ENCODE measurements around the gene RBM42. TPM values are rescaled to one million over a fixed set of nuclear protein-coding genes. Genes with fewer than 3 reads are reported as not detected.
"Not testable (repeated sequence)": the region's sequence is repeated elsewhere in the genome, so short reads cannot be mapped to it uniquely, and the experiment has no call there.

Gene RBM42
- total and polyA plus RNA-seq, 2 donors (not counting 1 experiment from before 2014, with no cell fraction given) = 29.9 to 32.9 TPM

GRCh38 chr19:35648017-35648961 is 19.5 kb downstream of the RBM42 start, which contains the start of gene COX6B1:
Gene COX6B1, plus strand, starts transcription at chr19:35648323. Its CDS starts 2,921 bp downstream, at chr19:35651244.
- peak within 1 kb of the TSS; percentile 9 for H2AFZ ChIP-seq (ENCODE audit: low read length)
- TF ChIP-seq EZH2 (IDR thresholded peaks at IDR 0.05; ENCODE audit: low read length, missing control alignments) (no peak), CTCF (conservative IDR thresholded peaks at IDR 0.05 in 1 of 2, IDR thresholded peaks at IDR 0.05 in 1 of 2; ENCODE audit: low read depth in 1 of 2, low read length in 2 of 2) (no peak)
- no peaks in the 10 kb centered on the region for H4K20me1 ChIP-seq (ENCODE audit: control insufficient read depth, extremely low read depth, insufficient read depth, low read length)
- H3K27ac ChIP-seq (ENCODE audit: insufficient read depth, low read length) = peak within 1 kb of the TSS; percentile 53
- H3K27me3 ChIP-seq (ENCODE audit: control insufficient read depth, insufficient read depth, low read length) = no peaks in the 10 kb centered on the region
- peak within 1 kb of the TSS; percentile 50 to 92 (median 78) for H3K4me3 ChIP-seq (replicated peaks in 1 of 4; ENCODE audit: control extremely low read depth in 1 of 4, insufficient read depth in 1 of 4, low read depth in 3 of 4, low read length in 4 of 4)
- H3K4me2 ChIP-seq (ENCODE audit: extremely low read depth, insufficient read depth, low read length) = peak within 1 kb of the TSS; percentile 96
- peak; percentile 96 to 97 for DNase-seq (ENCODE audit: low read depth in 2 of 2)
- H3K36me3 ChIP-seq (ENCODE audit: control insufficient read depth, insufficient read depth, low read length) = no peaks in the 10 kb centered on the region
- H3K79me2 ChIP-seq (ENCODE audit: control insufficient read depth, insufficient read depth, low read length) = peaks cover 16% of the 10 kb centered on the region
- H3K9ac ChIP-seq (ENCODE audit: insufficient read depth, low read length) = peak within 1 kb of the TSS; percentile 52
- H3K9me3 ChIP-seq (ENCODE audit: control insufficient read depth, insufficient read depth, low read depth, low read length) = no peaks in the 10 kb centered on the region
- H3K4me1 ChIP-seq (ENCODE audit: control insufficient read depth, extremely low read depth, insufficient read depth, low read length) = peaks cover 4% of the 10 kb centered on the region

- TF ChIP-seq CTCF (conservative IDR thresholded peaks at IDR 0.05 in 1 of 2, IDR thresholded peaks at IDR 0.05 in 1 of 2; ENCODE audit: low read depth in 1 of 2, low read length in 2 of 2) (no peak), EZH2 (IDR thresholded peaks at IDR 0.05; ENCODE audit: low read length, missing control alignments) (no peak)
- no peaks in the 10 kb centered on the region for H3K27me3 ChIP-seq (ENCODE audit: control insufficient read depth, insufficient read depth, low read length)
- H2AFZ ChIP-seq (ENCODE audit: low read length) = no peak overlapping the region
- H3K36me3 ChIP-seq (ENCODE audit: control insufficient read depth, insufficient read depth, low read length) = peaks cover 4% of the 10 kb centered on the region
- H3K9me3 ChIP-seq (ENCODE audit: control insufficient read depth, insufficient read depth, low read depth, low read length) = no peaks in the 10 kb centered on the region
- no peak for DNase-seq (ENCODE audit: low read depth in 2 of 2)
- no peak overlapping the region for H3K27ac ChIP-seq (ENCODE audit: insufficient read depth, low read length)
- no peak overlapping the region for H3K4me2 ChIP-seq (ENCODE audit: extremely low read depth, insufficient read depth, low read length)
- H3K4me3 ChIP-seq (replicated peaks in 1 of 4; ENCODE audit: control extremely low read depth in 1 of 4, insufficient read depth in 1 of 4, low read depth in 3 of 4, low read length in 4 of 4) = no peak overlapping the region
- peaks cover 3% of the 10 kb centered on the region for H3K4me1 ChIP-seq (ENCODE audit: control insufficient read depth, extremely low read depth, insufficient read depth, low read length)
- H3K79me2 ChIP-seq (ENCODE audit: control insufficient read depth, insufficient read depth, low read length) = peaks cover 16% of the 10 kb centered on the region
- H4K20me1 ChIP-seq (ENCODE audit: control insufficient read depth, extremely low read depth, insufficient read depth, low read length) = no peaks in the 10 kb centered on the region
- H3K9ac ChIP-seq (ENCODE audit: insufficient read depth, low read length) = no peak overlapping the region
Measured at GRCh38 chr19:35650581-35650980, 21.7 kb downstream of the RBM42 start.

- H3K9ac ChIP-seq (ENCODE audit: insufficient read depth, low read length); H3K4me2 ChIP-seq (ENCODE audit: extremely low read depth, insufficient read depth, low read length); H3K27ac ChIP-seq (ENCODE audit: insufficient read depth, low read length); H3K79me2 ChIP-seq (ENCODE audit: control insufficient read depth, insufficient read depth, low read length); H3K9me3 ChIP-seq (ENCODE audit: control insufficient read depth, insufficient read depth, low read depth, low read length); DNase-seq (ENCODE audit: low read depth in 2 of 2); H3K4me3 ChIP-seq (replicated peaks in 1 of 4; ENCODE audit: control extremely low read depth in 1 of 4, insufficient read depth in 1 of 4, low read depth in 3 of 4, low read length in 4 of 4); H2AFZ ChIP-seq (ENCODE audit: low read length); H3K27me3 ChIP-seq (ENCODE audit: control insufficient read depth, insufficient read depth, low read length); H3K36me3 ChIP-seq (ENCODE audit: control insufficient read depth, insufficient read depth, low read length); H4K20me1 ChIP-seq (ENCODE audit: control insufficient read depth, extremely low read depth, insufficient read depth, low read length); H3K4me1 ChIP-seq (ENCODE audit: control insufficient read depth, extremely low read depth, insufficient read depth, low read length): not testable (repeated sequence)
Measured at GRCh38 chr19:35654828-35655227, 26.0 kb downstream of the RBM42 start.
